ACC112 (cell line): ENCODE measurements around the gene CYP4Z1.
"Not testable (repeated sequence)": the region's sequence is repeated elsewhere in the genome, so short reads cannot be mapped to it uniquely, and the experiment has no call there.

Source experiments
- H2AFZ ChIP-seq: fragments of 200-600 bp; sonication (generic); one replicate; pipeline ENCODE4 v1.6.0; 2017; ENCODE audit warnings: antibody characterized with exemption, low read length; ENCODE audit not compliant: unreplicated experiment
- H3K27ac ChIP-seq: fragments of 200-600 bp; sonication (generic); 2 replicates; pipeline ENCODE4 v1.5.1; 2014; ENCODE audit warnings: low read depth, mild to moderate bottlenecking, antibody characterized with exemption, low read length, moderate library complexity
- H3K27me3 ChIP-seq: fragments of 200-600 bp; sonication (generic); 2 replicates; pipeline ENCODE4 v1.6.1; 2014; ENCODE audit warnings: mild to moderate bottlenecking, antibody characterized with exemption, low read length, moderate library complexity, mixed read lengths; ENCODE audit not compliant: insufficient read depth
- H3K36me3 ChIP-seq: fragments of 200-600 bp; sonication (generic); 2 replicates; pipeline ENCODE4 v1.6.1; 2016; ENCODE audit warnings: mild to moderate bottlenecking, antibody characterized with exemption, low read length, moderate library complexity, mixed read lengths; ENCODE audit not compliant: insufficient read depth
- H3K4me1 ChIP-seq: fragments of 200-600 bp; sonication (generic); one replicate; pipeline ENCODE4 v1.6.1; 2016; ENCODE audit warnings: low read length, mixed read lengths; ENCODE audit not compliant: insufficient read depth, unreplicated experiment, control insufficient read depth
- H3K4me3 ChIP-seq: fragments of 200-600 bp; sonication (generic); 2 replicates; pipeline ENCODE4 v1.5.1; 2014; ENCODE audit warnings: mild to moderate bottlenecking, low read depth, low read length
- H3K79me2 ChIP-seq: fragments of 200-600 bp; sonication (generic); one replicate; pipeline ENCODE4 v1.6.0; 2016; ENCODE audit warnings: low read length; ENCODE audit not compliant: control insufficient read depth, unreplicated experiment, insufficient read depth

Gene CYP4Z1

GRCh38 chr1:47147047-47147785 is 80.2 kb downstream of the CYP4Z1 start:
- Histone ChIP-seq H3K4me1 (no peaks in the 10 kb centered on the region), H3K27ac (no peak overlapping the region), H2AFZ (no peak overlapping the region), H3K4me3 (no peak overlapping the region), H3K79me2 (no peaks in the 10 kb centered on the region), H3K36me3 (no peaks in the 10 kb centered on the region), H3K27me3 (peaks cover 5% of the 10 kb centered on the region; the same call in 1 of the 2 replicates)

DNA sequence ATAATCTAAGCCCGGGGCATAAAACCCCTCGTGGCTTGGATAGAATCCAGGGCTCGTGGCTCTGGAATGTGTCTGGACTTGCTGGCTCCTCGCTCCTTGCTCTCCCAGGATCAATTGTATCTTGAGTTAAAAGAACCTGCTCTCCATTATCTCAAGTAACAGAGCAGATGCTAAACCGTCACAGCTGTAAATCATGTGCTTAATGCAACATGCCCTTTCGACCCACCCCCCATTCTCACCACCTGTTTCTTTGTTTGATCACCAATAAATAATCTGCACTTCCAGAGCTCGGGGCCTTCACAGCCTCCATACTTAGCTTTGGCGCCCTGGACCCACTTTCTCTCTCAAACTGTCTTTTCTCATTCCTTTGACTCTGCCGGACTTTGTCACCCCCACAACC is 82.1 kb downstream of the CYP4Z1 start:
- H3K27ac ChIP-seq, H2AFZ ChIP-seq, H3K27me3 ChIP-seq, H3K36me3 ChIP-seq, H3K79me2 ChIP-seq, H3K4me3 ChIP-seq, H3K4me1 ChIP-seq: not testable (repeated sequence)

DNA sequence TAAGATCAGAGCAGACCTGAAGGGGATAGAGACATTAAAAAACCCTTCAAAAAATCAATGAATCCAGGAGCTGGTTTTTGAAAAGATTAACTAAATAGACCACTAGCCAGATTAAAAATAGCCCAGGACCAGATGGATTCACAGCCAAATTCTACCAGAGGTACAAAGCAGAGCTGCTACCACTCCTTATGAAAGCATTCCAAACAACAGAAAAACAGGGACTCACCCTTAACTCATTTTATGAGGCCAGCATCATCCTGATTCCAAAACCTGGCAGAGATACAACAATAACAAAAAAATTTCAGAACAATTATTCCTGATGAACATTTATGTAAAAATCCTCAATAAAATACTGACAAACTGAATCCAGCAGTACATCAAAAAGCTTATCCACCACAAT is 89.4 kb downstream of the CYP4Z1 start:
- not testable (repeated sequence) for H3K36me3 ChIP-seq, H3K4me1 ChIP-seq, H3K79me2 ChIP-seq, H3K27ac ChIP-seq, H3K4me3 ChIP-seq, H2AFZ ChIP-seq
- peaks cover 12% of the 10 kb centered on the region; the same call in 1 of the 2 replicates for H3K27me3 ChIP-seq

GRCh38 chr1:47157957-47158356 is 90.9 kb downstream of the CYP4Z1 start:
- not testable (repeated sequence) for H3K36me3 ChIP-seq, H3K4me1 ChIP-seq, H3K79me2 ChIP-seq, H3K27ac ChIP-seq, H3K27me3 ChIP-seq, H3K4me3 ChIP-seq, H2AFZ ChIP-seq

- H3K36me3 ChIP-seq: no peaks in the 10 kb centered on the region
- no peak overlapping the region for H3K27ac ChIP-seq
- H3K79me2 ChIP-seq: no peaks in the 10 kb centered on the region
- no peaks in the 10 kb centered on the region for H3K4me1 ChIP-seq
- H3K4me3 ChIP-seq: no peak overlapping the region
- no peak overlapping the region for H2AFZ ChIP-seq
- H3K27me3 ChIP-seq: peaks cover 5% of the 10 kb centered on the region; the same call in 1 of the 2 replicates
Measured at GRCh38 chr1:47160716-47161115, 93.7 kb downstream of the CYP4Z1 start.

GRCh38 chr1:47161298-47162040 is 94.4 kb downstream of the CYP4Z1 start:
- H3K4me1 ChIP-seq: no peaks in the 10 kb centered on the region
- H3K79me2 ChIP-seq: no peaks in the 10 kb centered on the region
- H3K36me3 ChIP-seq: no peaks in the 10 kb centered on the region
- H2AFZ ChIP-seq: no peak overlapping the region
- no peak overlapping the region for H3K4me3 ChIP-seq
- H3K27ac ChIP-seq: no peak overlapping the region
- H3K27me3 ChIP-seq: peaks cover 5% of the 10 kb centered on the region; the same call in 1 of the 2 replicates

- Histone ChIP-seq H3K79me2 (no peaks in the 10 kb centered on the region), H3K4me3 (no peak overlapping the region), H3K4me1 (no peaks in the 10 kb centered on the region), H3K27me3 (peaks cover 5% of the 10 kb centered on the region; the same call in 1 of the 2 replicates), H3K36me3 (no peaks in the 10 kb centered on the region), H2AFZ (no peak overlapping the region), H3K27ac (no peak overlapping the region)
Measured at GRCh38 chr1:47164552-47164951, 97.5 kb downstream of the CYP4Z1 start.
